Spleen (tissue), 11 donors: ENCODE measurements around the gene OXA1L. TPM values are rescaled to one million over a fixed set of nuclear protein-coding genes. Genes with fewer than 3 reads are reported as not detected.
"Not testable (repeated sequence)": the region's sequence is repeated elsewhere in the genome, so short reads cannot be mapped to it uniquely, and the experiment has no call there.

ENCODE experiments used
- DNase-seq: peaks from one replicate; pipeline ENCODE4 v3.0.0-alpha.2; 2020
- H3K27ac ChIP-seq, 8 donors: fragments of 200-600 bp; sonication (generic) in 7 of 8; 1 replicate in 4 of 8; 2 replicates in 4 of 8; pipeline versions ENCODE4 v1.5.0 to v1.8.0; 2016 to 2021; ENCODE audit warnings: inconsistent platforms in 4 of 8, mild to moderate bottlenecking in 4 of 8, moderate library complexity in 1 of 8
- H3K27me3 ChIP-seq, 7 donors: fragments of 200-600 bp; sonication (generic) in 6 of 7; replicated peaks in 1 of 7; 1 replicate in 4 of 7; 2 replicates in 3 of 7; pipeline versions ENCODE4 v1.5.0 to v1.8.0; 2016 to 2021; ENCODE audit warnings: inconsistent platforms in 3 of 7, mild to moderate bottlenecking in 1 of 7
- H3K36me3 ChIP-seq, 6 donors: fragments of 200-600 bp; sonication (generic) in 5 of 6; 1 replicate in 4 of 6; 2 replicates in 2 of 6; pipeline versions ENCODE4 v1.5.0 to v1.8.0; 2016 to 2021; ENCODE audit warnings: inconsistent platforms in 2 of 6
- H3K4me1 ChIP-seq, 6 donors: fragments of 200-600 bp; sonication (generic) in 5 of 6; 1 replicate in 3 of 6; 2 replicates in 3 of 6; pipeline versions ENCODE4 v1.5.0 to v1.8.0; 2016 to 2021; ENCODE audit warnings: inconsistent platforms in 3 of 6
- H3K4me3 ChIP-seq, 8 donors: fragments of 200-600 bp; sonication (generic) in 7 of 8; 1 replicate in 4 of 8; 2 replicates in 4 of 8; pipeline versions ENCODE4 v1.5.0 to v1.8.0; 2016 to 2021; ENCODE audit warnings: inconsistent platforms in 4 of 8, mild to moderate bottlenecking in 4 of 8, moderate library complexity in 2 of 8
- H3K9me3 ChIP-seq, 8 donors: fragments of 200-600 bp; sonication (generic) in 7 of 8; 1 replicate in 4 of 8; 2 replicates in 4 of 8; pipeline versions ENCODE4 v1.5.0 to v1.8.0; 2016 to 2021; ENCODE audit warnings: inconsistent platforms in 4 of 8
- CTCF ChIP-seq, 11 experiments: fragments of 200-600 bp in 7 of 11; fragments of 450-650 bp in 4 of 11; sonication (generic) in 4 of 11; IDR thresholded peaks in 8 of 11; conservative IDR thresholded peaks in 3 of 11; 1 replicate in 7 of 11; 2 replicates in 4 of 11; pipeline versions ENCODE4 v1.4.0 to v1.8.0; 2016 to 2021; ENCODE audit warnings: antibody characterized with exemption in 11 of 11, inconsistent platforms in 4 of 11, mild to moderate bottlenecking in 1 of 11
- POLR2A ChIP-seq, 3 donors: fragments of 450-650 bp; IDR thresholded peaks; one replicate each; pipeline ENCODE4 v1.5.1; 2017; ENCODE audit warnings: antibody characterized with exemption in 3 of 3, mild to moderate bottlenecking in 1 of 3
- POLR2AphosphoS5 ChIP-seq, 3 donors: sonication (generic); formaldehyde crosslinking; IDR thresholded peaks; one replicate each; pipeline ENCODE4 v1.5.1; 2017; ENCODE audit warnings: antibody characterized with exemption in 3 of 3
- WGBS, 5 donors: extraction: QIAGEN DNeasy Blood & Tissue Kit in 3 of 5; methylation state at CpG; one replicate each; pipeline versions ENCODE4 v1.1.5 to v1.1.7; 2013 to 2018; 5-methylcytosine and 5-hydroxymethylcytosine counted together
- intact Hi-C: fragments of 100-400 bp; cut with DNase I; formaldehyde crosslinking; loops from one replicate; pipeline ENCODE4 v1.15.0; 2023; ENCODE audit warnings: low total_unique reads
- polyA plus RNA-seq, 3 donors: library from polyadenylated mRNA; stranded (reverse); fragments of 200-250 nt; gene quantifications; one replicate each; pipeline ENCODE4 v1.2.1, GENCODE V29; 2013
- total RNA-seq, 7 donors: library from RNA; depleted of rRNA in 3 of 7; stranded (reverse); fragments of >200 nt in 3 of 7; fragmentation: NEBNext Ultra II Directional in 4 of 7; extraction: Animal tissue kit (Norgen Biotek cat#: 25700) in 4 of 7; gene quantifications; one replicate each; pipeline versions ENCODE4 v1.1.0 to v1.2.1, GENCODE V29; 2016 to 2021
- donor health status: healthy with polysubstance abuse.
- donor health status: DM: no; HTN: no; CAD: no; lungs with moderate emphysema.
- donor health status: DM: no; HTN: no; CAD: no.
- donor health status: Bipolar disorder and iron deficiency.
- donor health status: healthy.
- donor health status: DM: no; HTN: no; CAD: no.
- donor health status: DM: yes; HTN: yes; CAD: no.

The OXA1L gene
- total and polyA plus RNA-seq, 10 donors = 73.5 to 133 (median 109) TPM

- Histone ChIP-seq H3K4me1 (peaks cover 0 to 65% (median 22%) of the 10 kb centered on the region in 6 donors), H3K36me3 (peaks cover 2 to 85% (median 45%) of the 10 kb centered on the region in 6 donors), H3K27me3 (no peaks in the 10 kb centered on the region), H3K27ac (peak overlapping the region in 3 of 8 donors; percentile 10 to 40 (median 23)), H3K9me3 (no peaks in the 10 kb centered on the region), H3K4me3 (no peak overlapping the region)
- WGBS, 5 donors = 88 to 100% (median 97%) methylated on average over 2 of the region's 2 CpGs
- intact Hi-C loops = loop anchor here (5.0 to 10.0 kb wide), 2 partner anchors 41 to 79 kb away; partner anchors contain the start of gene SLC7A7
- no peak for TF ChIP-seq CTCF (IDR thresholded peaks at IDR 0.05 in 8 of 11, conservative IDR thresholded peaks at IDR 0.05 in 3 of 11)
- no peak for TF ChIP-seq POLR2AphosphoS5 (IDR thresholded peaks at IDR 0.05)
- TF ChIP-seq POLR2A (IDR thresholded peaks at IDR 0.05) = no peak
- no peak for DNase-seq
Measured at GRCh38 chr14:22776215-22776614, 9.7 kb downstream of the OXA1L start.

GRCh38 chr14:22776849-22777248, 10.4 kb downstream of the OXA1L start:
- not testable (repeated sequence) for H3K4me3 ChIP-seq, DNase-seq, H3K27me3 ChIP-seq, H3K9me3 ChIP-seq
- 78 to 94% (median 88%) methylated on average over 8 of the region's 8 CpGs for WGBS, 5 donors
- peak overlapping the region in 3 of 8 donors; percentile 40 to 81 (median 62) for H3K27ac ChIP-seq
- peaks cover under 1 to 79% (median 39%) of the 10 kb centered on the region in 6 donors for H3K36me3 ChIP-seq
- H3K4me1 ChIP-seq = peaks cover 0 to 71% (median 28%) of the 10 kb centered on the region in 6 donors
- intact Hi-C loops = loop anchor here (5.0 to 10.0 kb wide), 2 partner anchors 40 to 78 kb away; partner anchors contain the start of gene SLC7A7

- intact Hi-C loops = loop anchor here (5.0 to 10.0 kb wide), 2 partner anchors 39 to 77 kb away; partner anchors contain the start of gene SLC7A7
- H3K36me3 ChIP-seq = peaks cover 0 to 67% (median 27%) of the 10 kb centered on the region in 6 donors
- 63 to 77% (median 68%) methylated on average over 2 of the region's 2 CpGs for WGBS, 5 donors
- DNase-seq = no peak
- no peaks in the 10 kb centered on the region for H3K9me3 ChIP-seq
- TF ChIP-seq POLR2A (IDR thresholded peaks at IDR 0.05) (no peak), CTCF (IDR thresholded peaks at IDR 0.05 in 8 of 11, conservative IDR thresholded peaks at IDR 0.05 in 3 of 11) (no peak), POLR2AphosphoS5 (IDR thresholded peaks at IDR 0.05) (no peak)
- peak overlapping the region in 7 of 8 donors; percentile 10 to 81 (median 62) for H3K27ac ChIP-seq
- H3K4me1 ChIP-seq = peaks cover 0 to 77% (median 30%) of the 10 kb centered on the region in 6 donors
- no peak overlapping the region for H3K4me3 ChIP-seq
- no peaks in the 10 kb centered on the region for H3K27me3 ChIP-seq
Measured at GRCh38 chr14:22778084-22778483, 11.6 kb downstream of the OXA1L start.

GRCh38 chr14:22780105-22780679, 13.7 kb downstream of the OXA1L start:
- Histone ChIP-seq H3K27ac (peak overlapping the region; percentile 24 to 81 (median 65)), H3K4me1 (peaks cover 0 to 88% (median 44%) of the 10 kb centered on the region in 6 donors), H3K36me3 (peaks cover 0 to 50% (median 8%) of the 10 kb centered on the region in 6 donors), H3K27me3 (no peaks in the 10 kb centered on the region), H3K4me3 (no peak overlapping the region), H3K9me3 (no peaks in the 10 kb centered on the region)
- WGBS, 5 donors = 52 to 75% (median 73%) methylated on average over 2 of the region's 2 CpGs
- DNase-seq = no peak
- TF ChIP-seq POLR2A (IDR thresholded peaks at IDR 0.05) (peak in 1 of 3 donors; percentile 19), POLR2AphosphoS5 (IDR thresholded peaks at IDR 0.05) (peak in 2 of 3 donors; percentile 75 to 77), CTCF (IDR thresholded peaks at IDR 0.05 in 8 of 11, conservative IDR thresholded peaks at IDR 0.05 in 3 of 11) (no peak)
- intact Hi-C loops = no loop called here
